ENCODE data around the gene LRRC8C. TPM values are rescaled to one million over a fixed set of nuclear protein-coding genes. Genes with fewer than 3 reads are reported as not detected.

The LRRC8C gene
- total RNA-seq, 6 experiments from 2014 or later, result 0.53 to 2.0 (median 1.2) TPM

- Histone ChIP-seq H3K27ac (peak overlapping the region in 1 of 3 donors; percentile 35), H3K27me3 (no peaks in the 10 kb centered on the region), H3K4me1 (no peaks in the 10 kb centered on the region), H3K4me3 (no peak overlapping the region), H3K9me3 (no peaks in the 10 kb centered on the region), H3K36me3 (no peaks in the 10 kb centered on the region)
- DNase-seq (no peak), ATAC-seq (no peak)
- TF ChIP-seq CTCF (IDR thresholded peaks at IDR 0.05) (no peak), POLR2A (IDR thresholded peaks at IDR 0.05) (no peak)
- 28% methylated on average over 3 of the region's 3 CpGs for WGBS (ENCODE audit: insufficient coverage, low coverage, low lambda C conversion rate, missing lambda C conversion rate)
- intact Hi-C loops (cut with DNase I), result no loop called here
Measured at GRCh38 chr1:89698020-89698560, 65.2 kb downstream of the LRRC8C start.

GRCh38 chr1:89698624-89699023 is 65.7 kb downstream of the LRRC8C start:
- Histone ChIP-seq H3K4me1 (no peaks in the 10 kb centered on the region), H3K36me3 (no peaks in the 10 kb centered on the region), H3K9me3 (no peaks in the 10 kb centered on the region), H3K27me3 (no peaks in the 10 kb centered on the region), H3K27ac (peak overlapping the region in 1 of 3 donors; percentile 35), H3K4me3 (no peak overlapping the region)
- DNase-seq (no peak), ATAC-seq (peak in 2 of 4 donors; percentile 25 to 43)
- 23% methylated on average over 1 of the region's 1 CpG for WGBS (ENCODE audit: insufficient coverage, low coverage, low lambda C conversion rate, missing lambda C conversion rate)
- TF ChIP-seq CTCF (IDR thresholded peaks at IDR 0.05) (no peak), POLR2A (IDR thresholded peaks at IDR 0.05) (no peak)
- intact Hi-C loops (cut with DNase I), result no loop called here

GRCh38 chr1:89699451-89699986 is 66.6 kb downstream of the LRRC8C start:
- no peaks in the 10 kb centered on the region for H3K4me1 ChIP-seq
- no peaks in the 10 kb centered on the region for H3K36me3 ChIP-seq
- H3K27ac ChIP-seq, result no peak overlapping the region
- ATAC-seq (no peak), DNase-seq (no peak)
- no peaks in the 10 kb centered on the region for H3K27me3 ChIP-seq
- TF ChIP-seq POLR2A (IDR thresholded peaks at IDR 0.05), result no peak
- TF ChIP-seq CTCF (IDR thresholded peaks at IDR 0.05), result no peak
- H3K4me3 ChIP-seq, result no peak overlapping the region
- H3K9me3 ChIP-seq, result no peaks in the 10 kb centered on the region
- intact Hi-C loops (cut with DNase I), result no loop called here
- 51% methylated on average over 4 of the region's 4 CpGs for WGBS (ENCODE audit: insufficient coverage, low coverage, low lambda C conversion rate, missing lambda C conversion rate)

GRCh38 chr1:89701746-89702241 is 68.9 kb downstream of the LRRC8C start:
- no peaks in the 10 kb centered on the region for H3K9me3 ChIP-seq
- no peak overlapping the region for H3K27ac ChIP-seq
- no peaks in the 10 kb centered on the region for H3K4me1 ChIP-seq
- 70% methylated on average over 4 of the region's 4 CpGs for WGBS (ENCODE audit: insufficient coverage, low coverage, low lambda C conversion rate, missing lambda C conversion rate)
- TF ChIP-seq CTCF (IDR thresholded peaks at IDR 0.05) (no peak), POLR2A (IDR thresholded peaks at IDR 0.05) (no peak)
- no peak overlapping the region for H3K4me3 ChIP-seq
- intact Hi-C loops (cut with DNase I), result no loop called here
- DNase-seq (no peak), ATAC-seq (no peak)
- no peaks in the 10 kb centered on the region for H3K27me3 ChIP-seq
- no peaks in the 10 kb centered on the region for H3K36me3 ChIP-seq

Measured in right lobe of liver (tissue), 6 donors.